Vagina (tissue), 2 donors: ENCODE results near the gene PNP. TPM values are rescaled to one million over a fixed set of nuclear protein-coding genes. Genes with fewer than 3 reads are reported as not detected.

Experiments
- DNase-seq, 2 donors: peaks; one replicate each; pipeline ENCODE4 v3.0.0-alpha.2; 2017; ENCODE audit errors: extremely low spot score in 2 of 2
- H3K27ac ChIP-seq: fragments of 200-600 bp; sonication (generic); one replicate; pipeline ENCODE4 v1.5.1; 2019
- H3K27me3 ChIP-seq: fragments of 200-600 bp; sonication (generic); one replicate; pipeline ENCODE4 v1.5.1; 2019
- H3K36me3 ChIP-seq, 2 donors: fragments of 200-600 bp; sonication (generic); one replicate each; pipeline ENCODE4 v1.5.1; 2017 to 2019
- H3K4me1 ChIP-seq: fragments of 200-600 bp; sonication (generic); one replicate; pipeline ENCODE4 v1.5.1; 2019
- H3K4me3 ChIP-seq, 2 donors: fragments of 200-600 bp; sonication (generic); 1 replicate in 1 of 2; 2 replicates in 1 of 2; pipeline ENCODE4 v1.5.1; 2016 to 2019
- H3K9me3 ChIP-seq: fragments of 200-600 bp; sonication (generic); one replicate; pipeline ENCODE4 v1.5.1; 2019
- CTCF ChIP-seq, 3 experiments: fragments of 450-650 bp in 2 of 3; fragments of 200-600 bp in 1 of 3; sonication (generic) in 1 of 3; IDR thresholded peaks; one replicate each; pipeline ENCODE4 v1.5.1; 2017 to 2019; ENCODE audit warnings: antibody characterized with exemption in 3 of 3, mild to moderate bottlenecking in 2 of 3, moderate library complexity in 2 of 3
- POLR2A ChIP-seq, 2 donors: fragments of 450-650 bp; IDR thresholded peaks; one replicate each; pipeline ENCODE4 v1.6.1; 2017; ENCODE audit warnings: antibody characterized with exemption in 2 of 2, mild to moderate bottlenecking in 2 of 2, moderate library complexity in 2 of 2
- POLR2AphosphoS5 ChIP-seq, 2 donors: sonication (generic); formaldehyde crosslinking; IDR thresholded peaks; one replicate each; pipeline ENCODE4 v1.9.0; 2017; ENCODE audit warnings: antibody characterized with exemption in 2 of 2, mild to moderate bottlenecking in 2 of 2, low read depth in 1 of 2; ENCODE audit not compliant: insufficient read depth in 1 of 2
- intact Hi-C: fragments of 100-400 bp; cut with DNase I; formaldehyde crosslinking; loops from one replicate; pipeline ENCODE4 v1.15.1; 2023
- total RNA-seq: library from RNA; depleted of rRNA; stranded (reverse); fragments of >200 nt; gene quantifications from one replicate; pipeline ENCODE4 v1.2.3, GENCODE V29; 2016

Gene PNP
- total RNA-seq, 1 donor from 2014 or later = 64.6 TPM

DNA sequence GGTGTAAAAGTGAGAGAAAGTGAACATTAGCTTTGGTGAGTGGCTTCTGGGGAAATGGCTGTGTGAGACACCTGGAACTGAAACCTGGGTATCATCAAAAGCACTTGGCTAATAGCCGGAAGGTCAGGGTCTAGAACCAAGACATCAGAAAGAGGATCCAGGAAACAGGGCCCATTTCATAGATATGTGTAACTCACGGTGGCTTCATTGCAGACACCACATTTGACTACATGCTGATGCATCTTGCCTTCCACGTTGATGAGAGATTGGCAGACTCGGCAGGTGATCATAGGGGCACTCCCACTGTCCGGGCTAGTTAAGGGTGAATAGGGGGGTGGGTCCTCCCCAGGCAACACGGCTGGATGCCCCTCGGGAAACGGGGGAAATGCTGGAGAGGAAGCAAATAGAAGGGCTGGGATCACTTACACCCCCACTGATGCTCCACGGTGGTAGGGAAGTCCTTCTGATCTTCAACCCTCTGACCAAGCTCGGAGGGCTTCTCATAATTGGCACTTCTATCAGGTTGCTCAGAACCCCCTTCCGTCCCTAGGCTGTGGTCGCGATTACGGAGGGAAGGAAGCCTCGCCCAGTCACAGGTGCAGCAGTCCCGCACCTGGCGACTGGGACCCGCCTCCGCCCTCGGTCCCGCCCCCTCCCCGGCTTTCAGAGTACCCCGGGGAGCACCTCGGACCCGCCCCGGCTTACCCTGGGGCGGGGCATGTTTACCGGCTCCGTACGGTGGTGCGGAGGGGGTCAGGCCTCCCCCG is 8.6 kb upstream of the PNP start:
- Histone ChIP-seq H3K27me3 (no peaks in the 10 kb centered on the region), H3K4me3 (peak overlapping the region; percentile 88 to 98), H3K9me3 (no peaks in the 10 kb centered on the region), H3K27ac (peak overlapping the region; percentile 98), H3K4me1 (peaks cover 47% of the 10 kb centered on the region), H3K36me3 (peaks cover 0 to 41% of the 10 kb centered on the region in 2 donors)
- TF ChIP-seq CTCF (IDR thresholded peaks at IDR 0.05) = no peak
- no peak for TF ChIP-seq POLR2A (IDR thresholded peaks at IDR 0.05)
- TF ChIP-seq POLR2AphosphoS5 (IDR thresholded peaks at IDR 0.05; ENCODE audit: insufficient read depth in 1 of 2, low read depth in 1 of 2) = no peak
- DNase-seq = no peak
- intact Hi-C loops = loop anchor here (5.0 to 10.0 kb wide), 3 partner anchors 118 to 222 kb away; partner anchors contain the start of genes PARP2 and RNASE4

GRCh38 chr14:20461225-20462141 is 7.7 kb upstream of the PNP start, which contains the start of gene PIP4P1:
Gene PIP4P1, minus strand, starts transcription at chr14:20461434. Its CDS starts 109 bp downstream, at chr14:20461325.
- H3K9me3 ChIP-seq = no peaks in the 10 kb centered on the region
- intact Hi-C loops = loop anchor here (5.0 to 10.0 kb wide), 3 partner anchors 119 to 221 kb away; partner anchors contain the start of genes PARP2 and RNASE4
- peak; percentile 100 for DNase-seq
- peaks cover 38% of the 10 kb centered on the region for H3K4me1 ChIP-seq
- peaks cover 0 to 39% of the 10 kb centered on the region in 2 donors for H3K36me3 ChIP-seq
- peak within 1 kb of the TSS; percentile 98 for H3K27ac ChIP-seq
- H3K4me3 ChIP-seq = peak within 1 kb of the TSS; percentile 88 to 98
- H3K27me3 ChIP-seq = no peaks in the 10 kb centered on the region
- TF ChIP-seq POLR2AphosphoS5 (IDR thresholded peaks at IDR 0.05; ENCODE audit: insufficient read depth in 1 of 2, low read depth in 1 of 2) (peak; percentile 91 to 99), POLR2A (IDR thresholded peaks at IDR 0.05) (peak in 1 of 2 donors; percentile 90), CTCF (IDR thresholded peaks at IDR 0.05) (peak in 1 of 3 experiments; percentile 16)

- Histone ChIP-seq H3K4me3 (peak overlapping the region; percentile 70 to 92), H3K9me3 (no peaks in the 10 kb centered on the region), H3K4me1 (peaks cover 11% of the 10 kb centered on the region), H3K27me3 (no peaks in the 10 kb centered on the region), H3K27ac (peak overlapping the region; percentile 89), H3K36me3 (peaks cover 0 to 9% of the 10 kb centered on the region in 2 donors)
- no peak for DNase-seq
- intact Hi-C loops = loop anchor here (10.0 kb wide), 1 partner anchor 146 kb away; no protein-coding TSS in a partner anchor
- no peak for TF ChIP-seq POLR2A (IDR thresholded peaks at IDR 0.05)
- TF ChIP-seq CTCF (IDR thresholded peaks at IDR 0.05) = no peak
- no peak for TF ChIP-seq POLR2AphosphoS5 (IDR thresholded peaks at IDR 0.05; ENCODE audit: insufficient read depth in 1 of 2, low read depth in 1 of 2)
Measured at GRCh38 chr14:20468764-20469241, 403 bp upstream of the PNP start.

DNA sequence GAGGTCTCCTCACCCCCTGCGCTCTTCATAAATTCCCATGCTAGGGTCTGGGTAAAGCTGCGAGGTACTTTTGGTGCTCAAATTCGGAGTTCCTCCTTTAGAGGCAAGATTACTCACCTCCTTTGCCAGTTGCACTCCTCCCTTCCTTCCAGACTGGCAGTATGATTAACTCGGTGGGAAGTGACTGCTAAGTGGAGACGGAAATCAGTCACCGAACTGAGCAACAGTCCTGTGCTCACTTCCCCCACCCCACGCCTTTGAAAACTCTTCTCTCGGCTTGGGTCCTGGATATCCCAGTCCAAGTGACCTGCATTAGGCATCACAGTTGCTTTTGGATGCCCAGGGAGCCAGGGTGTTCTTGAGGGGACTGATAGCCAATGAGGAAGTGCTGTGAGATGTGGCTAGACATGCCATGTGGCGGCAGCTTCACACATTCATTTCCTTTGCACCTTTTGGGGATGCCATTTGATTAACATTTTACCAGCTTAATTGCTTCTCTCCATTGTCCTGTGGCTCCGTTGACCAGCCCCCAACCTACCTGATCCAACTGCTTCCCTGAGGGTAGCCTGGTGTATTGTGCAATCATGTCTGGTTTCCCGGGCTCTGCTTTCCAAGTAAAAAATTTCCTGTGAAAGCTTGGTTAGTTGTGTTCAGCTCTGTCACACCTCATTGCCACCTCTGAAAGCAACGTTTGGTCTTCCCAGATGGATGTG is 840 bp downstream of the PNP start:
- no peak for DNase-seq
- TF ChIP-seq POLR2A (IDR thresholded peaks at IDR 0.05) (no peak), CTCF (IDR thresholded peaks at IDR 0.05) (no peak), POLR2AphosphoS5 (IDR thresholded peaks at IDR 0.05; ENCODE audit: insufficient read depth in 1 of 2, low read depth in 1 of 2) (no peak)
- intact Hi-C loops = loop anchor here (10.0 kb wide), 1 partner anchor 145 kb away; no protein-coding TSS in a partner anchor
- Histone ChIP-seq H3K4me3 (peak overlapping the region; percentile 70 to 92), H3K27ac (peak overlapping the region; percentile 89), H3K36me3 (peaks cover 0 to 19% of the 10 kb centered on the region in 2 donors), H3K27me3 (no peaks in the 10 kb centered on the region), H3K4me1 (peaks cover 11% of the 10 kb centered on the region), H3K9me3 (no peaks in the 10 kb centered on the region)
